Activated CD4-positive, alpha-beta memory T cell treated with anti-CD3 and anti-CD28 coated beads for 36 hours (primary cell): ENCODE data around the gene VDR. TPM values are rescaled to one million over a fixed set of nuclear protein-coding genes. Genes with fewer than 3 reads are reported as not detected.

ENCODE experiments used
- CTCF ChIA-PET: fragments of 350-600 bp; sonication (Branson Sonifier 250); formaldehyde crosslinking; loops from one replicate; lab custom pipeline; 2021; ENCODE audit warnings: antibody characterized with exemption, inconsistent platforms; lab: Charles Lee
- POLR2A ChIA-PET: fragments of 350-600 bp; sonication (Branson Sonifier 250); formaldehyde crosslinking; loops from one replicate; lab custom pipeline; 2021; ENCODE audit warnings: antibody characterized with exemption; lab: Charles Lee
- DNase-seq: peaks from one replicate; pipeline ENCODE4 v3.0.0-alpha.2; 2020
- H3K27ac Mint-ChIP-seq: one replicate; pipeline ENCODE4 v1.8.0; 2021; ENCODE audit warnings: mixed read lengths
- H3K27me3 Mint-ChIP-seq: one replicate; pipeline ENCODE4 v1.8.0; 2021; ENCODE audit warnings: mixed read lengths
- H3K36me3 Mint-ChIP-seq: one replicate; pipeline ENCODE4 v1.8.0; 2021; ENCODE audit warnings: mixed read lengths
- H3K4me1 Mint-ChIP-seq: one replicate; pipeline ENCODE4 v1.8.0; 2021; ENCODE audit warnings: low read depth, mixed read lengths
- H3K4me3 Mint-ChIP-seq: one replicate; pipeline ENCODE4 v1.8.0; 2021; ENCODE audit warnings: mild to moderate bottlenecking, mixed read lengths
- H3K9me3 Mint-ChIP-seq: one replicate; pipeline ENCODE4 v1.8.0; 2021; ENCODE audit warnings: mixed read lengths
- intact Hi-C: fragments of 100-400 bp; cut with micrococcal nuclease; formaldehyde crosslinking; loops from one replicate; pipeline ENCODE4 v1.15.1; 2023
- total RNA-seq, 2 experiments: library from RNA; stranded (reverse); gene quantifications; one replicate each; pipeline ENCODE4 v1.2.3, GENCODE V29; 2021

VDR gene
- total RNA-seq, 2 experiments from 2014 or later: 156 TPM

GRCh38 chr12:47795121-47795813 lies 109.5 kb downstream of the VDR start:
- ChIA-PET POLR2A (interaction anchor here (1.2 to 1.9 kb wide), 2 partner anchors 9 to 13 kb away, joined by 3 to 5 read pairs; no protein-coding TSS in a partner anchor), CTCF (interaction anchor here (0.6 to 28.1 kb wide), 4 partner anchors 13 to 122 kb away, joined by 3 to 795 read pairs (median 3); no protein-coding TSS in a partner anchor)
- Mint-ChIP-seq H3K36me3 (peaks cover 47% of the 10 kb centered on the region), H3K4me3 (no peak overlapping the region), H3K27me3 (no peaks in the 10 kb centered on the region), H3K4me1 (peaks cover 2% of the 10 kb centered on the region), H3K9me3 (no peaks in the 10 kb centered on the region), H3K27ac (no peak overlapping the region)
- intact Hi-C loops: no loop called here
- DNase-seq: no peak

- no peak overlapping the region for H3K27ac Mint-ChIP-seq
- POLR2A ChIA-PET: interaction anchor here (1.2 to 1.9 kb wide), 2 partner anchors 10 to 14 kb away, joined by 3 to 5 read pairs; no protein-coding TSS in a partner anchor
- peaks cover 47% of the 10 kb centered on the region for H3K36me3 Mint-ChIP-seq
Measured at GRCh38 chr12:47794679-47795078, 110.1 kb downstream of the VDR start.

GRCh38 chr12:47793015-47793681 lies 111.6 kb downstream of the VDR start:
- peaks cover 6% of the 10 kb centered on the region for H3K4me1 Mint-ChIP-seq

More at GRCh38 chr12:47794679-47795078, 110.1 kb downstream of the VDR start:
- intact Hi-C loops: no loop called here
- no peaks in the 10 kb centered on the region for H3K9me3 Mint-ChIP-seq
- no peak overlapping the region for H3K4me3 Mint-ChIP-seq
- CTCF ChIA-PET: interaction anchor here (0.7 to 6.1 kb wide), 3 partner anchors 13 to 21 kb away, joined by 3 to 28 read pairs (median 3); no protein-coding TSS in a partner anchor
- no peaks in the 10 kb centered on the region for H3K4me1 Mint-ChIP-seq
- DNase-seq: no peak
- H3K27me3 Mint-ChIP-seq: no peaks in the 10 kb centered on the region

GRCh38 chr12:47791874-47792273 lies 112.9 kb downstream of the VDR start:
- peak overlapping the region; percentile 38 for H3K27ac Mint-ChIP-seq
- no peak for DNase-seq
- peaks cover 62% of the 10 kb centered on the region for H3K36me3 Mint-ChIP-seq
- peaks cover 19% of the 10 kb centered on the region for H3K4me1 Mint-ChIP-seq
- no peak overlapping the region for H3K4me3 Mint-ChIP-seq
- no peaks in the 10 kb centered on the region for H3K9me3 Mint-ChIP-seq
- H3K27me3 Mint-ChIP-seq: no peaks in the 10 kb centered on the region
- ChIA-PET CTCF (interaction anchor here (1.6 to 6.1 kb wide), 4 partner anchors 12 to 49 kb away, joined by 4 to 28 read pairs (median 19); no protein-coding TSS in a partner anchor), POLR2A (interaction anchor here (1.3 kb wide), 1 partner anchor 12 kb away, joined by 3 read pairs; no protein-coding TSS in a partner anchor)
- intact Hi-C loops: no loop called here

More at GRCh38 chr12:47793015-47793681, 111.6 kb downstream of the VDR start:
- intact Hi-C loops: no loop called here
- CTCF ChIA-PET: interaction anchor here (1.7 to 6.1 kb wide), 2 partner anchors 13 to 45 kb away, joined by 13 to 28 read pairs; no protein-coding TSS in a partner anchor
- no peak overlapping the region for H3K27ac Mint-ChIP-seq
- no peaks in the 10 kb centered on the region for H3K9me3 Mint-ChIP-seq
- H3K27me3 Mint-ChIP-seq: no peaks in the 10 kb centered on the region
- POLR2A ChIA-PET: interaction anchor here (1.1 to 1.3 kb wide), 2 partner anchors 11 to 15 kb away, joined by 3 to 4 read pairs; no protein-coding TSS in a partner anchor
- peaks cover 58% of the 10 kb centered on the region for H3K36me3 Mint-ChIP-seq
- no peak for DNase-seq
- H3K4me3 Mint-ChIP-seq: no peak overlapping the region

Other genes starting within 250 kb of the VDR start
- 10 to 100 TPM; 49.4 to 50.2 TPM for gene RPAP3, start 199.0 kb downstream of the VDR start, total RNA-seq
- not detected for gene ENDOU, start 179.5 kb downstream of the VDR start, total RNA-seq
- gene RAPGEF3, start 146.1 kb downstream of the VDR start, total RNA-seq: 1 to 10 TPM; 2.1 to 2.5 TPM
- 10 to 100 TPM; 13.7 to 16.2 TPM for gene SLC48A1, start 131.8 kb downstream of the VDR start, total RNA-seq
- gene HDAC7, start 85.1 kb downstream of the VDR start, total RNA-seq: 100 to 1,000 TPM; 257 to 280 TPM
- gene TMEM106C, start 58.6 kb upstream of the VDR start, total RNA-seq: 100 to 1,000 TPM; 179 to 182 TPM
- not detected for gene COL2A1, start 99.5 kb upstream of the VDR start, total RNA-seq
- 10 to 100 TPM; 37.7 to 41.6 TPM for gene SENP1, start 201.1 kb upstream of the VDR start, total RNA-seq
- gene PFKM, start 214.4 kb upstream of the VDR start, total RNA-seq: 10 to 100 TPM; 55.6 to 56.1 TPM